GM12864 (cell line): ENCODE measurements around the gene CGB5.

Experiments used
- DNase-seq: peaks from one replicate; pipeline ENCODE4 v3.0.0-alpha.2; 2011; ENCODE audit warnings: low read depth
- H3K4me3 ChIP-seq: 2 replicates; pipeline ENCODE4 v1.5.1; 2011; ENCODE audit warnings: mild to moderate bottlenecking, low read depth, low read length, control low read depth
- TF ChIP-seq, protein P1 (sequence below): IDR thresholded peaks from 2 replicates; pipeline ENCODE4 v1.5.1; 2011; ENCODE audit warnings: low read depth, mild to moderate bottlenecking, moderate library complexity, low read length, control low read depth, inconsistent platforms; ENCODE audit errors: missing control alignments

The CGB5 gene

GRCh38 chr19:49081273-49081672 is 37.6 kb downstream of the CGB5 start:
- TF ChIP-seq, protein P1, sequence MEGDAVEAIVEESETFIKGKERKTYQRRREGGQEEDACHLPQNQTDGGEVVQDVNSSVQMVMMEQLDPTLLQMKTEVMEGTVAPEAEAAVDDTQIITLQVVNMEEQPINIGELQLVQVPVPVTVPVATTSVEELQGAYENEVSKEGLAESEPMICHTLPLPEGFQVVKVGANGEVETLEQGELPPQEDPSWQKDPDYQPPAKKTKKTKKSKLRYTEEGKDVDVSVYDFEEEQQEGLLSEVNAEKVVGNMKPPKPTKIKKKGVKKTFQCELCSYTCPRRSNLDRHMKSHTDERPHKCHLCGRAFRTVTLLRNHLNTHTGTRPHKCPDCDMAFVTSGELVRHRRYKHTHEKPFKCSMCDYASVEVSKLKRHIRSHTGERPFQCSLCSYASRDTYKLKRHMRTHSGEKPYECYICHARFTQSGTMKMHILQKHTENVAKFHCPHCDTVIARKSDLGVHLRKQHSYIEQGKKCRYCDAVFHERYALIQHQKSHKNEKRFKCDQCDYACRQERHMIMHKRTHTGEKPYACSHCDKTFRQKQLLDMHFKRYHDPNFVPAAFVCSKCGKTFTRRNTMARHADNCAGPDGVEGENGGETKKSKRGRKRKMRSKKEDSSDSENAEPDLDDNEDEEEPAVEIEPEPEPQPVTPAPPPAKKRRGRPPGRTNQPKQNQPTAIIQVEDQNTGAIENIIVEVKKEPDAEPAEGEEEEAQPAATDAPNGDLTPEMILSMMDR, result no peak
- DNase-seq, result no peak
- no peak overlapping the region for H3K4me3 ChIP-seq

- H3K4me3 ChIP-seq, result peak overlapping the region; percentile 97
- DNase-seq, result no peak
- TF ChIP-seq, protein P1, result no peak
Measured at GRCh38 chr19:49084206-49085019, 40.8 kb downstream of the CGB5 start.

GRCh38 chr19:49085020-49085867 is 41.6 kb downstream of the CGB5 start, which contains the start of gene SNRNP70:
TSS of gene SNRNP70 (plus strand) at chr19:49085451. CDS start at chr19:49086415, 964 bp downstream.
- DNase-seq, result peak; percentile 97
- TF ChIP-seq, protein P1, result no peak
- H3K4me3 ChIP-seq, result peak within 1 kb of the TSS; percentile 97

DNA sequence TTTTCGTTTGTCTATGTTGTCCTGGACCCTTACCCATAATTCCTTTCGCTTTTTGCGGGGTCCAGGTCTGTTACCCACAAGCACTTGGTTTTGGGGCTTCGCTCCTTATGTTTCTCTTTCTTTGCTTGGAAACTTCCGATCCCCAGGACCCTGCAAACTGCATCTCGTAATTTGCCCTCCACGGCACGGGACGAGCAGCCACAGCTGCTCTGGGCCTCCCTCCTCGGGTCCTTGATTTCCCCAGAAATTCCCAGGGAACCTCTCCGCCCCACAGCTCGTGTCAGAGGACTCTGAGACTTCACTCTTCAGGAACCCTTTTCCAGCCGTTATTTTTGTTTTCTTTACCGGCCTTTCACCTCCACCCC is 42.2 kb downstream of the CGB5 start:
- TF ChIP-seq, protein P1, result no peak
- H3K4me3 ChIP-seq, result peak overlapping the region; percentile 97
- no peak for DNase-seq

- H3K4me3 ChIP-seq, result peak overlapping the region; percentile 97
- TF ChIP-seq, protein P1, result no peak
- no peak for DNase-seq
Measured at GRCh38 chr19:49086296-49086695, 42.6 kb downstream of the CGB5 start.

GRCh38 chr19:49091391-49092038 is 47.9 kb downstream of the CGB5 start:
- DNase-seq, result no peak
- no peak overlapping the region for H3K4me3 ChIP-seq
- TF ChIP-seq, protein P1, result no peak
